ENCODE results near the gene TTLL3.

DNA sequence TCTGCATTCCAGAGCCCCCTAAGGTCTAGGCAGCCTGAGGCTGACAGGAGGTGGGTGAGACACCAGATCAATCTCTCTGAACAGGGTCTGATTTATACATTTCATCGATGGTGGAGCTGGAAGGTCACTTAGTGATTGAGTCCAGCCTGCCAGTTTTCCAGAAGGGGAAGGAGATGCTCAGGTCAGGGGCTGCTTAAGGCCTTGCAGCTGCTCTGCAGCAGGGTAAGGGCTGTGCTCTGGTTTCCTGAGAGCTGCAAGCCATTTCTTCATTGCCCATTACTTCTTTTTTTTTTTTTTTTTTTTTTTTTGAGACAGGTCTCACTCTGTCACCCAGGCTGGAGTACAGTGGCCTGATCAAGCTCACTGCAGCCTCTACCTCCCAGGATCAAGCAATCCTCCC lies 28.5 kb upstream of the TTLL3 start:
- TF ChIP-seq, protein P1, sequence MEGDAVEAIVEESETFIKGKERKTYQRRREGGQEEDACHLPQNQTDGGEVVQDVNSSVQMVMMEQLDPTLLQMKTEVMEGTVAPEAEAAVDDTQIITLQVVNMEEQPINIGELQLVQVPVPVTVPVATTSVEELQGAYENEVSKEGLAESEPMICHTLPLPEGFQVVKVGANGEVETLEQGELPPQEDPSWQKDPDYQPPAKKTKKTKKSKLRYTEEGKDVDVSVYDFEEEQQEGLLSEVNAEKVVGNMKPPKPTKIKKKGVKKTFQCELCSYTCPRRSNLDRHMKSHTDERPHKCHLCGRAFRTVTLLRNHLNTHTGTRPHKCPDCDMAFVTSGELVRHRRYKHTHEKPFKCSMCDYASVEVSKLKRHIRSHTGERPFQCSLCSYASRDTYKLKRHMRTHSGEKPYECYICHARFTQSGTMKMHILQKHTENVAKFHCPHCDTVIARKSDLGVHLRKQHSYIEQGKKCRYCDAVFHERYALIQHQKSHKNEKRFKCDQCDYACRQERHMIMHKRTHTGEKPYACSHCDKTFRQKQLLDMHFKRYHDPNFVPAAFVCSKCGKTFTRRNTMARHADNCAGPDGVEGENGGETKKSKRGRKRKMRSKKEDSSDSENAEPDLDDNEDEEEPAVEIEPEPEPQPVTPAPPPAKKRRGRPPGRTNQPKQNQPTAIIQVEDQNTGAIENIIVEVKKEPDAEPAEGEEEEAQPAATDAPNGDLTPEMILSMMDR (optimal IDR thresholded peaks at IDR 0.05 in 1 of 3, IDR thresholded peaks at IDR 0.05 in 1 of 3, conservative IDR thresholded peaks at IDR 0.05 in 1 of 3; ENCODE audit: extremely low read depth in 1 of 3, insufficient read depth in 2 of 3, low read length in 3 of 3) = no peak
- no peak for TF ChIP-seq EZH2 (IDR thresholded peaks at IDR 0.05; ENCODE audit: low read length)
